Small intestine (tissue), 7 donors: Measurements from ENCODE around the gene SCTR. TPM values are rescaled to one million over a fixed set of nuclear protein-coding genes. Genes with fewer than 3 reads are reported as not detected.

ENCODE experiments used
- DNase-seq, 2 donors: peaks; one replicate each; pipeline versions ENCODE4 v3.0.0 to v3.0.0-alpha.2; 2013
- FAIRE-seq: peaks from 2 replicates; lab custom pipeline; 2012; peaks lifted over from hg19 to GRCh38; lab: Jason Lieb, UNC
- H3K27ac ChIP-seq, 3 donors: one replicate each; pipeline ENCODE4 v1.5.1; 2013; ENCODE audit warnings: low read length in 2 of 3, mild to moderate bottlenecking in 2 of 3, control low read depth in 1 of 3, inconsistent platforms in 1 of 3, low read depth in 1 of 3, moderate library complexity in 1 of 3
- H3K27me3 ChIP-seq, 3 donors: one replicate each; pipeline ENCODE4 v1.6.1; 2013; ENCODE audit warnings: low read length in 3 of 3, inconsistent platforms in 1 of 3; ENCODE audit not compliant: control insufficient read depth in 3 of 3, insufficient read depth in 3 of 3
- H3K36me3 ChIP-seq, 3 donors: one replicate each; pipeline ENCODE4 v1.6.1; 2013; ENCODE audit warnings: low read length in 3 of 3, inconsistent platforms in 1 of 3, low read depth in 1 of 3, mild to moderate bottlenecking in 1 of 3, moderate library complexity in 1 of 3; ENCODE audit not compliant: control insufficient read depth in 3 of 3, insufficient read depth in 2 of 3
- H3K4me1 ChIP-seq, 3 donors: one replicate each; pipeline ENCODE4 v1.6.1; 2013; ENCODE audit warnings: low read length in 2 of 3, inconsistent platforms in 1 of 3, low read depth in 1 of 3, mild to moderate bottlenecking in 1 of 3, moderate library complexity in 1 of 3; ENCODE audit not compliant: control insufficient read depth in 3 of 3, insufficient read depth in 2 of 3
- H3K4me3 ChIP-seq, 3 donors: one replicate each; pipeline ENCODE4 v1.5.1; 2013; ENCODE audit warnings: low read length in 3 of 3, control low read depth in 1 of 3, inconsistent platforms in 1 of 3, low read depth in 1 of 3, mild to moderate bottlenecking in 1 of 3, moderate library complexity in 1 of 3
- H3K9me3 ChIP-seq, 2 donors: one replicate each; pipeline ENCODE4 v1.6.1; 2013; ENCODE audit warnings: low read depth in 1 of 2, low read length in 1 of 2; ENCODE audit not compliant: control insufficient read depth in 2 of 2, insufficient read depth in 1 of 2
- WGBS, 3 donors: extraction: QIAGEN DNeasy Blood & Tissue Kit; methylation state at CpG; one replicate each; pipeline ENCODE4 v1.1.7; 2013; 5-methylcytosine and 5-hydroxymethylcytosine counted together
- polyA plus RNA-seq, 4 donors: library from polyadenylated mRNA; stranded (reverse) in 3 of 4; unstranded in 1 of 4; fragments of 200-250 nt in 3 of 4; fragments of 120-200 nt in 1 of 4; gene quantifications; one replicate each; pipeline versions ENCODE4 v1.2.1 to v1.2.3, GENCODE V29; 2013
- donor health status: healthy with polysubstance abuse.
- donor health status: control.
- donor health status: control.
- donor health status: Bipolar disorder and iron deficiency.
- donor health status: healthy.

SCTR gene
- polyA plus RNA-seq, 4 donors: 15.0 to 48.8 (median 42.3) TPM

- Histone ChIP-seq H3K27ac (no peak overlapping the region), H3K4me1 (peaks cover 0 to 6% (median 0%) of the 10 kb centered on the region in 3 donors), H3K36me3 (peaks cover 0 to 67% (median 0%) of the 10 kb centered on the region in 3 donors), H3K4me3 (no peak overlapping the region), H3K27me3 (peaks cover 0 to under 1% (median 0%) of the 10 kb centered on the region in 3 donors), H3K9me3 (no peaks in the 10 kb centered on the region)
- no peak for FAIRE-seq
- 83 to 91% (median 84%) methylated on average over 8 of the region's 8 CpGs for WGBS, 3 donors
- DNase-seq: no peak
These were observed 51.5 kb downstream of the SCTR start for GRCh38 chr2:119472749-119473148.

- Histone ChIP-seq H3K9me3 (no peaks in the 10 kb centered on the region), H3K36me3 (peaks cover 0 to 52% (median 0%) of the 10 kb centered on the region in 3 donors), H3K4me3 (no peak overlapping the region), H3K4me1 (no peaks in the 10 kb centered on the region), H3K27me3 (no peaks in the 10 kb centered on the region), H3K27ac (no peak overlapping the region)
- WGBS, 3 donors: 18 to 42% (median 19%) methylated on average over 2 of the region's 2 CpGs
- no peak for FAIRE-seq
- no peak for DNase-seq
These were observed 54.5 kb downstream of the SCTR start for GRCh38 chr2:119469661-119470297.

- Histone ChIP-seq H3K4me3 (no peak overlapping the region), H3K27me3 (no peaks in the 10 kb centered on the region), H3K9me3 (no peaks in the 10 kb centered on the region), H3K36me3 (peaks cover 0 to 50% (median 0%) of the 10 kb centered on the region in 3 donors), H3K4me1 (no peaks in the 10 kb centered on the region), H3K27ac (no peak overlapping the region)
- WGBS, 3 donors: 80 to 85% (median 85%) methylated on average over 6 of the region's 6 CpGs
- FAIRE-seq: no peak
- no peak for DNase-seq
These were observed 55.2 kb downstream of the SCTR start for GRCh38 chr2:119469131-119469530.

- Histone ChIP-seq H3K36me3 (peaks cover 0 to 47% (median 0%) of the 10 kb centered on the region in 3 donors), H3K4me3 (no peak overlapping the region), H3K27ac (no peak overlapping the region), H3K27me3 (no peaks in the 10 kb centered on the region), H3K9me3 (no peaks in the 10 kb centered on the region), H3K4me1 (no peaks in the 10 kb centered on the region)
- 58 to 74% (median 61%) methylated on average over 3 of the region's 3 CpGs for WGBS, 3 donors
- FAIRE-seq (no peak), DNase-seq (no peak)
These were observed 55.9 kb downstream of the SCTR start for GRCh38 chr2:119468154-119468955.

GRCh38 chr2:119466373-119466772 lies 57.9 kb downstream of the SCTR start:
- H3K4me1 ChIP-seq: no peaks in the 10 kb centered on the region
- 71 to 80% (median 78%) methylated on average over 4 of the region's 4 CpGs for WGBS, 3 donors
- FAIRE-seq: no peak
- H3K4me3 ChIP-seq: no peak overlapping the region
- H3K27ac ChIP-seq: no peak overlapping the region
- no peak for DNase-seq
- no peaks in the 10 kb centered on the region for H3K27me3 ChIP-seq
- H3K36me3 ChIP-seq: peaks cover 0 to 43% (median 0%) of the 10 kb centered on the region in 3 donors
- no peaks in the 10 kb centered on the region for H3K9me3 ChIP-seq

- no peaks in the 10 kb centered on the region for H3K27me3 ChIP-seq
- DNase-seq: no peak
- no peak overlapping the region for H3K27ac ChIP-seq
- no peak overlapping the region for H3K4me3 ChIP-seq
- no peaks in the 10 kb centered on the region for H3K9me3 ChIP-seq
- 91 to 94% (median 91%) methylated on average over 11 of the region's 11 CpGs for WGBS, 3 donors
- peaks cover 0 to 43% (median 0%) of the 10 kb centered on the region in 3 donors for H3K36me3 ChIP-seq
- no peak for FAIRE-seq
- no peaks in the 10 kb centered on the region for H3K4me1 ChIP-seq
These were observed 58.6 kb downstream of the SCTR start for GRCh38 chr2:119465687-119466086.

GRCh38 chr2:119464981-119465380 lies 59.3 kb downstream of the SCTR start:
- DNase-seq (no peak), FAIRE-seq (no peak)
- H3K36me3 ChIP-seq: peaks cover 0 to 44% (median 0%) of the 10 kb centered on the region in 3 donors
- no peak overlapping the region for H3K27ac ChIP-seq
- no peaks in the 10 kb centered on the region for H3K4me1 ChIP-seq
- H3K9me3 ChIP-seq: no peaks in the 10 kb centered on the region
- no peak overlapping the region for H3K4me3 ChIP-seq
- WGBS, 3 donors: 88 to 94% (median 93%) methylated on average over 4 of the region's 4 CpGs
- H3K27me3 ChIP-seq: no peaks in the 10 kb centered on the region

GRCh38 chr2:119463990-119464389 lies 60.3 kb downstream of the SCTR start:
- DNase-seq (no peak), FAIRE-seq (no peak)
- Histone ChIP-seq H3K4me1 (no peaks in the 10 kb centered on the region), H3K27ac (no peak overlapping the region), H3K27me3 (no peaks in the 10 kb centered on the region), H3K9me3 (no peaks in the 10 kb centered on the region), H3K36me3 (peaks cover 0 to 39% (median 0%) of the 10 kb centered on the region in 3 donors), H3K4me3 (no peak overlapping the region)
- 89 to 95% (median 95%) methylated on average over 9 of the region's 9 CpGs for WGBS, 3 donors
